Measurements from ENCODE around the gene BMP10.

The BMP10 gene

GRCh38 chr2:68828887-68829708, 42.1 kb downstream of the BMP10 start:
- H3K4me3 ChIP-seq (replicated peaks in 1 of 2; ENCODE audit: low read depth in 2 of 2, low read length in 2 of 2), result no peak overlapping the region

GRCh38 chr2:68827666-68828065, 43.5 kb downstream of the BMP10 start:
- H3K4me3 ChIP-seq (replicated peaks in 1 of 2; ENCODE audit: low read depth in 2 of 2, low read length in 2 of 2), result no peak overlapping the region
- DNase-seq (ENCODE audit: low read depth in 2 of 2), result no peak
- no peak for TF ChIP-seq CTCF (IDR thresholded peaks at IDR 0.05; ENCODE audit: low read depth, low read length)

More at GRCh38 chr2:68828887-68829708, 42.1 kb downstream of the BMP10 start:
- TF ChIP-seq CTCF (IDR thresholded peaks at IDR 0.05; ENCODE audit: low read depth, low read length), result no peak
- peak; percentile 96 to 99 for DNase-seq (ENCODE audit: low read depth in 2 of 2)

- DNase-seq (ENCODE audit: low read depth in 2 of 2), result no peak
- TF ChIP-seq CTCF (IDR thresholded peaks at IDR 0.05; ENCODE audit: low read depth, low read length), result no peak
- H3K4me3 ChIP-seq (replicated peaks in 1 of 2; ENCODE audit: low read depth in 2 of 2, low read length in 2 of 2), result no peak overlapping the region
These were observed 45.3 kb downstream of the BMP10 start for GRCh38 chr2:68825866-68826265.

- no peak overlapping the region for H3K4me3 ChIP-seq (replicated peaks in 1 of 2; ENCODE audit: low read depth in 2 of 2, low read length in 2 of 2)
- DNase-seq (ENCODE audit: low read depth in 2 of 2), result peak; percentile 69 to 81
- TF ChIP-seq CTCF (IDR thresholded peaks at IDR 0.05; ENCODE audit: low read depth, low read length), result no peak
These were observed 46.4 kb downstream of the BMP10 start for GRCh38 chr2:68824831-68825230.

DNA sequence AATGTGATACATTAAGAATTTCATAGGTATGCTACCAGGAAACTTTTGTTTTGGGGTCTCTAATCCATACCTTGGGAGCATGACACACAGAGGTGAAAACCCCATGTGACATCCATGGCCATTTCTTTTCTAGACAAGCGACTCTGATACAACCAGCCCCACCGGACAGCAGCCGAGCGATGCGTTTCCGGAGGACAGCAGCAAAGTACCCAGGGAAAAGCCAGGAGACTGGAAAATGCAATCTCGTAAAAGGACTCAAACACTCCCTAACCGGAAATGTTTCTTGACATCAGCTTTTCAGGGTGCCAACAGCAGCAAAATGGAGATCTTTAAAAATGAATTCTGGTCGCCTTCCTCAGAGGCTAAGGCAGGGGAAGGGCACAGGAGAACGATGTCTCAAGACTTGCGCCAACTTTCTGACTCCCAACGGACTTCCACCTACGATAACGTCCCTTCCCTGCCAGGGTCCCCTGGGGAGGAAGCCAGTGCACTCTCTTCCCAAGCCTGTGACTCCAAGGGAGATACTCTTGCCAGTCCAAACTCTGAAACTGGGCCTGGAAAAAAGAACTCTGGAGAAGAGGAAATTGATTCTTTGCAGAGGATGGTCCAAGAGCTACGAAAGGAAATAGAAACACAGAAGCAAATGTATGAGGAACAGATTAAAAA, 48.9 kb downstream of the BMP10 start:
- DNase-seq (ENCODE audit: low read depth in 2 of 2), result no peak
- H3K4me3 ChIP-seq (replicated peaks in 1 of 2; ENCODE audit: low read depth in 2 of 2, low read length in 2 of 2), result no peak overlapping the region
- TF ChIP-seq CTCF (IDR thresholded peaks at IDR 0.05; ENCODE audit: low read depth, low read length), result no peak

DNA sequence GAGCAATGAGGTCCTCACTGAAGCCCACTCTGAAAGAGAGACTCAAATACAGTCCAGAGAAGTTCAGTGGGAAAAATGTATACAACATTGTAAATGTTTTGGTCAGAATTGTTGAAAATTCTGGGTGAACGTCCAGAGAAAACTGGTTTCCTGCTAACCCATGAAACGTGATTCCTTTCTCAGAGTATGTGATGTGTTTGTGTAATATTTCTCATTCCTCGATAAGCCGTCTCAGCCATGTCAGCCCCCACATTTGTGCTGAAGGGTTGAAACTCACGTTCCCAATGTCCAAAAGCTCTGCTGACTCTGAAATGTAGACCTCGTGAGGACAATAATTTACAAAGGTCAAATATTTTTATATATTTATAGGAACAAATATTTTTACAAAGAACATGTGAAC, 51.6 kb downstream of the BMP10 start:
- no peak overlapping the region for H3K4me3 ChIP-seq (replicated peaks in 1 of 2; ENCODE audit: low read depth in 2 of 2, low read length in 2 of 2)
- no peak for DNase-seq (ENCODE audit: low read depth in 2 of 2)
- no peak for TF ChIP-seq CTCF (IDR thresholded peaks at IDR 0.05; ENCODE audit: low read depth, low read length)
